GM13976 (cell line): Measurements from ENCODE around the gene ERBB4.
"Not testable (repeated sequence)": the region's sequence is repeated elsewhere in the genome, so short reads cannot be mapped to it uniquely, and the experiment has no call there.

ENCODE experiments used
- DNase-seq: peaks from one replicate; pipeline ENCODE4 v3.0.0; 2012; ENCODE audit warnings: low spot score
- CTCF ChIP-seq: IDR thresholded peaks from 2 replicates; pipeline ENCODE4 v1.5.1; 2012; ENCODE audit warnings: borderline replicate concordance, mild to moderate bottlenecking; ENCODE audit not compliant: insufficient read depth; ENCODE audit errors: extremely low read depth, missing control alignments, control extremely low read depth
- in situ Hi-C: fragments of 300-500 bp; cut with MboI; formaldehyde crosslinking; loops from one replicate; pipeline ENCODE4 v1.12.0; 2022; ENCODE audit warnings: low sequenced_read_pairs, mixed read lengths, inconsistent platforms; ENCODE audit not compliant: unreplicated experiment

The ERBB4 gene

GRCh38 chr2:211609127-211609526 lies 929.5 kb downstream of the ERBB4 start:
- TF ChIP-seq CTCF, result no peak
- in situ Hi-C loops, result no loop called here
- DNase-seq, result no peak

- no peak for DNase-seq
- in situ Hi-C loops, result no loop called here
- TF ChIP-seq CTCF, result no peak
Measured at GRCh38 chr2:211599146-211599545, 939.5 kb downstream of the ERBB4 start.

GRCh38 chr2:211598238-211598637 lies 940.4 kb downstream of the ERBB4 start:
- in situ Hi-C loops, result no loop called here
- TF ChIP-seq CTCF, result no peak
- no peak for DNase-seq

- in situ Hi-C loops, DNase-seq: not testable (repeated sequence)
Measured at GRCh38 chr2:211592006-211592405, 946.6 kb downstream of the ERBB4 start.

- no peak for DNase-seq
- no peak for TF ChIP-seq CTCF
- in situ Hi-C loops, result no loop called here
Measured at GRCh38 chr2:211591426-211591825, 947.2 kb downstream of the ERBB4 start.

GRCh38 chr2:211568439-211568838 lies 970.2 kb downstream of the ERBB4 start:
- in situ Hi-C loops, result no loop called here
- TF ChIP-seq CTCF, result no peak
- DNase-seq, result no peak

- no peak for TF ChIP-seq CTCF
- DNase-seq, result no peak
- in situ Hi-C loops, result no loop called here
Measured at GRCh38 chr2:211564441-211564840, 974.2 kb downstream of the ERBB4 start.
